ENCODE measurements around the gene PLA2R1.
"Not testable (repeated sequence)": the region's sequence is repeated elsewhere in the genome, so short reads cannot be mapped to it uniquely, and the experiment has no call there.

The PLA2R1 gene

DNA sequence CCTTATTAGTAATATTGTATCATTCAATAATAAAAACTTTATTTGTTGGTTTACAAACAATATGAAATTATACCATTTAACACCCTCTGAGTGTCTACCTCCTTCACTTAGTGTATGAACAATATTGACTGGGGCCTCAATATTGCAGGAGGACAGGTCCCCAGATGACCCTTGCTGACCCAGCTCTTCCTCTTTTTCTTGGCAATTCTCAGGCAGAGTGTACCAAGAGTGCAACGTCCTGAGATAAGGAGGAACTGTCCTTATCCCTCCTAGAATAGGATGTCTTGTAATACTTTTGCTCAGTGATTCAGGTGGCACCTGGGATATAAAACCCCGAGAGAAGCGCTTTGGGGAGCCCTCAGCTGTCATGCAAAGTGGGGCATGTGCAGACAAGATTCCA lies 76.8 kb downstream of the PLA2R1 start:
- in situ Hi-C loops (cut with MboI; ENCODE audit: low sequenced_read_pairs) = no loop called here

GRCh38 chr2:159984034-159984433 lies 78.4 kb downstream of the PLA2R1 start:
- in situ Hi-C loops (cut with MboI; ENCODE audit: low sequenced_read_pairs) = no loop called here

DNA sequence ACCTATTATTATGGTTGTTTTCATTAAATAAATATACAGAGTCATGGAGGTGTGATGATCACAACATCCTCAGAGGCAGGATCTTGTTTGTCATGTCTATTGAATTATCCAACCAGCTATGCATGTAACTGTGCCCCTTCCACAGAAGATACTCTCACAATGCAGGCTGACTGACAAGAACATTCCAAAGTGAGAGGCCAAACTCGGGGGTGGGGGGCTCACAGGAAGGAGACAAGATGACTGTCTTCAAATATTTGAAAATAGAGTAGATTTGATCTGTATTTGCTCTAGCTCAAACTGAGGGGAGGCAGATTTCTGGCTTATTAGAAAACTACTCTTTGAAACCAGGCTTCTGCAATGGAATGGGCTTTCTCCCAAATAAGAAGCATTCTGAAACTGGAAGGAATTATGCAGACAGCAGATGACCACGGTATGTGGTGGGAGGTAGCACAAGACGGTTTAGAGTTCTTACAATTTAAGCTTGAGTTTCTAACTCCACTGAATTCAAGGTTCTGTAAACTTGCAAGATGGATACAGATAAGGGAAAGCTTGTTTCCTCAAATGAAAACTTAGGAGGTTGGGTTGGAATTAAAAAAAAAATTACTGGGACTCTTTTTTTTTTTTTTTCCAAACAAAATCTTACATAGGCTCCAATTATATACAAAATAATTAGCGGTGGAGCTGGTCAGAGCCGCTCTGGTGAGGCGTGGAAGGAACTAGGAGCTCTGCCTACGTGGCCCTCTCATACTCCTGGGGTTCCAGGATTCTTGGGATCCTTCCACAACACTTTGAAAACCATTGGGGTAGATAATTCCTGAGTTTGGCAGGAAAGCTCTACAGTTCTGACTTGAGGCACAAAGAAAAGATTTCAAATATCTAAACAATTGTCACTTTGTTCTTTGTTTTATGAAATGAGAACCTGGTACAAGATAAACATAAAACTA lies 79.3 kb downstream of the PLA2R1 start:
- in situ Hi-C loops (cut with MboI; ENCODE audit: low sequenced_read_pairs) = no loop called here

GRCh38 chr2:159982270-159982669 lies 80.1 kb downstream of the PLA2R1 start:
- in situ Hi-C loops (cut with MboI; ENCODE audit: low sequenced_read_pairs) = no loop called here

GRCh38 chr2:159976527-159977160 lies 85.8 kb downstream of the PLA2R1 start:
- in situ Hi-C loops (cut with MboI; ENCODE audit: low sequenced_read_pairs) = no loop called here

GRCh38 chr2:159973325-159973724 lies 89.1 kb downstream of the PLA2R1 start:
- in situ Hi-C loops (cut with MboI; ENCODE audit: low sequenced_read_pairs) = no loop called here

GRCh38 chr2:159971365-159972152 lies 90.9 kb downstream of the PLA2R1 start:
- in situ Hi-C loops (cut with MboI; ENCODE audit: low sequenced_read_pairs) = no loop called here

DNA sequence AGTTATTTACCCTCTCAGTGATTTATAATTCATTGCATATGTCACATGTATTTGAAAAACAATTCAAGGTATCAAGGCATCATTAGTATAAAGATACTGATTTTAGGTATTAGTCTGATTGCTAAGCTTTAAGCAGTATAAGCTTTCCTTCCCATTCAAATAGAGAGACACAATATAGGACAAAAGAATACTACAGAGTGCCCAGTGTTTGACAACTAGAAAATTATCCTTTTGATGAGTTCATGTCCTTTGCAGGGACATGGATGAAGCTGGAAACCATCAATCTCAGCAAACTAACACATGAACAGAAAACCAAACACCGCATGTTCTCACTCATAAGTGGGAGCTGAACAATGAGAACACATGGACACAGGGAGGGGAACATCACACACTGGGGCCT lies 91.9 kb downstream of the PLA2R1 start:
- in situ Hi-C loops (cut with MboI; ENCODE audit: low sequenced_read_pairs) = not testable (repeated sequence)

- in situ Hi-C loops (cut with MboI; ENCODE audit: low sequenced_read_pairs) = no loop called here
These were observed 94.0 kb downstream of the PLA2R1 start for GRCh38 chr2:159968279-159968900.

GRCh38 chr2:159963700-159964099 lies 98.7 kb downstream of the PLA2R1 start:
- in situ Hi-C loops (cut with MboI; ENCODE audit: low sequenced_read_pairs) = no loop called here

DNA sequence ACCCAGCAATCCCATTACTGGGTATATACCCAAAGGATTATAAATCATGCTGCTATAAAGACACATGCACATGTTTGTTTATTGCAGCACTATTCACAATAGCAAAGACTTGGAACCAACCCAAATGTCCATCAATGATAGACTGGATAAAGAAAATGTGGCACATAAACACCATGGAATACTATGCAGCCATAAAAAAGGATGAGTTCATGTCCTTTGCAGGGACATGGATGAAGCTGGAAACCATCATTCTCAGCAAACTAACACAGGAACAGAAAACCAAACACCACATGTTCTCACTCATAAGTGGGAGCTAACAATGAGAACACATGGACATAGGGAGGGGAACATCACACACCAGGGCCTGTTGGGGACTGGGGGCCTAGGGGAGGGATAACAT lies 99.9 kb downstream of the PLA2R1 start:
- in situ Hi-C loops (cut with MboI; ENCODE audit: low sequenced_read_pairs) = not testable (repeated sequence)

- in situ Hi-C loops (cut with MboI; ENCODE audit: low sequenced_read_pairs) = no loop called here
These were observed 101.0 kb downstream of the PLA2R1 start for GRCh38 chr2:159961451-159961850.

DNA sequence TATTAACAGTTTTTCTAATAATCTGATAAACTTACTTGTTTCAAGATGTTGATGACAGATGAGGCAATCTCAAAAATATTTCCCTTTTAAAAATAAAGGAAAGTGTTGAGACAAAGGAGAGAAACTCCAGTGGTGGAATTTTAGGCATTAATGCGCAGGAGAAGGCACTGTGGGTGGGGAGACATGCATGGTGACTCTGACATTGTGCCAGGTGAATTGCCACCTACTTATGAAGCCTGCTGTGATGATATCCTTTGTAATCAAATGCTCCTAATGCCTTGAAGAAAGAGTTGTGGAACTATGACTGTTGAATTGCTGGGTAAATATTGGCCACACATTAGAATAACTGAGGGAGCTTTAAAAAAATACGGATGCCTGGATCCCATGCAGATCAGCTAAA lies 101.4 kb downstream of the PLA2R1 start:
- in situ Hi-C loops (cut with MboI; ENCODE audit: low sequenced_read_pairs) = no loop called here

DNA sequence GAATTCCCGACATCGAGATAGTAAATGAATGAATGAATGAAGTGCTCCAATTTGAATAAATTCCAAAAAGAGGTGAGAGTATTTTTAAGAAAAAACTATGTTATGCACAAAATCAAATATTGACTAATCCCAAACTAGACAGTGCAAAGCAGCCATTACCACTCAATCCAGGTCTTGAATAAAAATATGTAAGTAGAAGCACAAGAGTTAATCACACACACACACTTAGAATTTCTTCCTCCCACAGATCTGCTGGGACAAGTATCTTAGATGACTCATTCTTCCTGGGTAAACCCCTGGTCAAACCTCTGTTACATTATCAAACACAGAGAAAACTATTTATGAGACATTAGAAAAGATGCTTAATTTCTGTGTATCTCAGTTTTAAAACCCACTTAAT lies 102.0 kb downstream of the PLA2R1 start:
- in situ Hi-C loops (cut with MboI; ENCODE audit: low sequenced_read_pairs) = no loop called here

GRCh38 chr2:159959136-159959535 lies 103.3 kb downstream of the PLA2R1 start:
- in situ Hi-C loops (cut with MboI; ENCODE audit: low sequenced_read_pairs) = no loop called here

DNA sequence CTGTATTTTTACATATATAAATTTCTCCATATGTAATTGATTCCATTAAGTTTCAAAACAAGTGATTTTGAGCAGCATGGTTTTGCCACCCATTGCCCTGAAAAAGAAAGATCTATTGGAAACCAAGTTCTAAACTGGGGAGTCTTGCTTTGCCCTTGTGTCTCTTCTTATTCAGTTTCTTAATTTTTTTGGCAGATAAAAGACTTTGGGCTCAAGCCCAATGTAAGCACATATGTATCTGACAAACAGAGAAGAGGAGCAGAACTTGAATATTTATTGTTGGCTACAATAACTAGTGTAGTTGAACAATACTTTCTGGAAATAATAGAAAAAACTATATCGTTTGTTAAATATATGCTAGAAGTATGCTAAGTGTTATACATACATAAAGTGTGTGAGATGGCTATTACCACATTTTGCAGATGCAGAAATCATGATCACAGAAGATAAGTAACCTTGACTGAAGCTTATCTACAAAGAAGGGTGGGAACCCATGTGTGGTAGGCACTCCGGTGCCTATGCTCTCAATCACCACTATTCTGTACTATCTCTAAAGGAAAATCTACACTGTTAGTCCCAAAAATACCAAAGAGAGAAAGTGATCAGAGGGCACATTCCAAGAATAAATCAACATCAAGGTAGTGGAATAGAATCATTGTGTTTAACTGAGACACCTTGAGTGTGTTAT lies 109.1 kb downstream of the PLA2R1 start:
- in situ Hi-C loops (cut with MboI; ENCODE audit: low sequenced_read_pairs) = no loop called here

DNA sequence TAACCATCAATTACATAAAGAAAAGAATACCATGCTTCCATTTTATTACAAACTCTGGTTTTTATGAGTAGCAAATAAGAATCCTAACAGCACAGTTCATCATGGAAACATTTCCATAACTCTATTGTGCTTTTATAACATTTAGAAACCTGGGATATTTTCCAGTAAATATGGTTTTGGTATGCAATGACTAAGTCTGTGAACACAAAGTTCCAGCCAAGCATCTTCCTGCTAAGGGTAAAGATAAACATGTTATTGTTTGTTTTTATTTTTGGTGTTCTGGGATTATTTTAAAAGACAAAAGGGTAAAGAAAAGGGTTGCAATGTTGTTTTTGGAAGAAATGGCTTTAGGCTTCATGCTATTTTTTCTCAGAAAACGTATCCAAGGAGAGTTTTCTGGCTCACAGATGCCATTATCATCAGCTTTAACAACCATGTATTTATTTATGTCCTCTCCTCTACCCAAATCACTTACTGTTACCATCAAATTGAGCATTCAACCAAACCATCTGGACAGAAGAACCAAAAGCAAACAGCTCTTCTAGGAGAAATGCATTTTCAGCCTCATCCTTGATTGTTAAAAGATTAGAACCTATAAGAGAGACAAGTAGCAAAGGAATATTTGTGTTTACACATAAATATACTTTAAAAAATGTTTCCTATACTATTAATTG lies 116.0 kb downstream of the PLA2R1 start:
- in situ Hi-C loops (cut with MboI; ENCODE audit: low sequenced_read_pairs) = no loop called here

DNA sequence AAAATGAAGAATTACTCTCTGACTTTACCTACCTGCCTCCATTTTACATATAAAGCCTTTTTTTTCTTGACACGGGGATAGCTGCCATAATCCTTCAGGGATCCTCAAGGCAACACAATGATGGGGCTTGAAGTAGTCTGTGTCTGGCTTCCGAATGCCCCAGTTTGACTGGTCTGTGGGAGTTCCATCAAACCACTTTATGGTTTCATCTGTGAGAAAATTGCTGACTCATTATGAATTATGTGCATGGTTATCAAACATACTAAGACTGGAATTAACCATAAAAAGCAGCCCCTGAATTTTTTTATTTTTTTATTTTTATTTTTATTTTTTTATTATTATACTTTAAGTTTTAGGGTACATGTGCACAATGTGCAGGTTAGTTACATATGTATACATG lies 117.5 kb downstream of the PLA2R1 start:
- in situ Hi-C loops (cut with MboI; ENCODE audit: low sequenced_read_pairs) = no loop called here

GRCh38 chr2:159942146-159942545 lies 120.3 kb downstream of the PLA2R1 start:
- in situ Hi-C loops (cut with MboI; ENCODE audit: low sequenced_read_pairs) = no loop called here

DNA sequence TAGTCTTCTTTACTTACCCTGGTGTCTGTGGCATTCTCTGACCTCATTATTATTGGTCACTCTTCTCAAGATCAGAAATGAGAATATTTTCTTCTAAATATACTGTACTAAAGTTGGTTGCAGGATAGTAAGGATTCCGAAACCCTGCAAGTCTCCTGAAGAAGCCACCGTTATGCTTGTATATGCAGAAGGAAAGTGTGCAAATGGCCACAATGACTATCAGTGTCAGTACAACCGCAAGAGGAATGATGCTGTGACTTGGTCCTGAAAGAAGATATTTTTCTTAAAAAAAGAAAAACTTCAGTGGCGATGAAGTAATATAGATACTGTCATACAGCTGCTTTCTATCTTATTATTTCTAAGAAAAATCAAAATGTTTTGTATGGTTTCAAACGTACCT lies 120.7 kb downstream of the PLA2R1 start:
- in situ Hi-C loops (cut with MboI; ENCODE audit: low sequenced_read_pairs) = no loop called here
